Esophagus squamous epithelium (tissue), 4 donors: ENCODE measurements around the gene RNF207.

ENCODE experiments used
- POLR2A ChIP-seq, 4 donors: fragments of 450-650 bp; IDR thresholded peaks; one replicate each; pipeline ENCODE4 v1.6.1; 2017; ENCODE audit warnings: antibody characterized with exemption in 4 of 4, mild to moderate bottlenecking in 4 of 4, moderate library complexity in 3 of 4
- TF ChIP-seq, protein P1 (sequence below), 6 experiments: fragments of 450-650 bp in 4 of 6; fragments of 200-600 bp in 2 of 6; sonication (generic) in 2 of 6; IDR thresholded peaks; one replicate each; pipeline ENCODE4 v1.5.1; 2016 to 2019; ENCODE audit warnings: antibody characterized with exemption in 6 of 6, mild to moderate bottlenecking in 4 of 6, moderate library complexity in 4 of 6

GRCh38 chr1:6167391-6168303, 38.3 kb upstream of the RNF207 start:
- no peak for TF ChIP-seq POLR2A (IDR thresholded peaks at IDR 0.05)
- TF ChIP-seq, protein P1, sequence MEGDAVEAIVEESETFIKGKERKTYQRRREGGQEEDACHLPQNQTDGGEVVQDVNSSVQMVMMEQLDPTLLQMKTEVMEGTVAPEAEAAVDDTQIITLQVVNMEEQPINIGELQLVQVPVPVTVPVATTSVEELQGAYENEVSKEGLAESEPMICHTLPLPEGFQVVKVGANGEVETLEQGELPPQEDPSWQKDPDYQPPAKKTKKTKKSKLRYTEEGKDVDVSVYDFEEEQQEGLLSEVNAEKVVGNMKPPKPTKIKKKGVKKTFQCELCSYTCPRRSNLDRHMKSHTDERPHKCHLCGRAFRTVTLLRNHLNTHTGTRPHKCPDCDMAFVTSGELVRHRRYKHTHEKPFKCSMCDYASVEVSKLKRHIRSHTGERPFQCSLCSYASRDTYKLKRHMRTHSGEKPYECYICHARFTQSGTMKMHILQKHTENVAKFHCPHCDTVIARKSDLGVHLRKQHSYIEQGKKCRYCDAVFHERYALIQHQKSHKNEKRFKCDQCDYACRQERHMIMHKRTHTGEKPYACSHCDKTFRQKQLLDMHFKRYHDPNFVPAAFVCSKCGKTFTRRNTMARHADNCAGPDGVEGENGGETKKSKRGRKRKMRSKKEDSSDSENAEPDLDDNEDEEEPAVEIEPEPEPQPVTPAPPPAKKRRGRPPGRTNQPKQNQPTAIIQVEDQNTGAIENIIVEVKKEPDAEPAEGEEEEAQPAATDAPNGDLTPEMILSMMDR (IDR thresholded peaks at IDR 0.05): no peak
